CD14-positive monocyte (primary cell): Measurements from ENCODE around the gene PAQR6. TPM values are rescaled to one million over a fixed set of nuclear protein-coding genes. Genes with fewer than 3 reads are reported as not detected.

Experiments used
- DNase-seq, 3 donors: peaks; one replicate each; pipeline ENCODE4 v3.0.0-alpha.2; 2011 to 2022
- H2AFZ ChIP-seq: 2 replicates; pipeline ENCODE4 v1.6.0; 2012; ENCODE audit warnings: mild to moderate bottlenecking, low read depth, low read length, inconsistent platforms; ENCODE audit not compliant: insufficient read depth, poor library complexity, severe bottlenecking
- H3K27ac ChIP-seq, 2 donors: 1 replicate in 1 of 2; 2 replicates in 1 of 2; pipeline ENCODE4 v1.5.1; 2012 to 2013; ENCODE audit warnings: low read length in 2 of 2, control low read depth in 1 of 2, inconsistent platforms in 1 of 2, low read depth in 1 of 2, mild to moderate bottlenecking in 1 of 2
- H3K27me3 ChIP-seq, 2 donors: one replicate each; pipeline versions ENCODE4 v1.6.0 to v1.6.1; 2011 to 2013; ENCODE audit warnings: low read length in 2 of 2; ENCODE audit not compliant: control insufficient read depth in 2 of 2, insufficient read depth in 2 of 2
- H3K36me3 ChIP-seq, 2 donors: replicated peaks in 1 of 2; 1 replicate in 1 of 2; 2 replicates in 1 of 2; pipeline versions ENCODE4 v1.5.1 to v1.6.1; 2012 to 2013; ENCODE audit warnings: low read length in 2 of 2, control low read depth in 1 of 2, inconsistent platforms in 1 of 2, mild to moderate bottlenecking in 1 of 2; ENCODE audit not compliant: insufficient read depth in 2 of 2, control insufficient read depth in 1 of 2
- H3K4me1 ChIP-seq, 2 donors: 1 replicate in 1 of 2; 2 replicates in 1 of 2; pipeline versions ENCODE4 v1.5.1 to v1.6.1; 2012 to 2013; ENCODE audit warnings: low read length in 2 of 2, control low read depth in 1 of 2, inconsistent platforms in 1 of 2, mild to moderate bottlenecking in 1 of 2, moderate library complexity in 1 of 2; ENCODE audit not compliant: insufficient read depth in 2 of 2, control insufficient read depth in 1 of 2
- H3K4me2 ChIP-seq: replicated peaks from 2 replicates; pipeline ENCODE3; 2012; ENCODE audit warnings: low read length, moderate library complexity, mild to moderate bottlenecking; ENCODE audit not compliant: poor library complexity, severe bottlenecking; ENCODE audit errors: extremely low read depth
- H3K4me3 ChIP-seq, 3 experiments: fragments of 200-600 bp in 1 of 3; sonication (generic) in 1 of 3; replicated peaks in 1 of 3; 1 replicate in 2 of 3; 2 replicates in 1 of 3; pipeline ENCODE4 v1.5.1; 2011 to 2013; ENCODE audit warnings: low read length in 3 of 3, mild to moderate bottlenecking in 3 of 3, control low read depth in 2 of 3, low read depth in 2 of 3, inconsistent platforms in 1 of 3, moderate library complexity in 1 of 3
- H3K79me2 ChIP-seq: 2 replicates; pipeline ENCODE4 v1.6.0; 2012; ENCODE audit warnings: mild to moderate bottlenecking, control low read depth, inconsistent platforms, low read length, moderate library complexity; ENCODE audit not compliant: insufficient read depth
- H3K9ac ChIP-seq: 2 replicates; pipeline ENCODE4 v1.6.0; 2017; ENCODE audit warnings: low read length, mild to moderate bottlenecking; ENCODE audit not compliant: insufficient read depth, poor library complexity, severe bottlenecking
- H3K9me3 ChIP-seq, 2 donors: replicated peaks in 1 of 2; 1 replicate in 1 of 2; 2 replicates in 1 of 2; pipeline versions ENCODE4 v1.5.1 to v1.6.1; 2012 to 2013; ENCODE audit warnings: low read length in 2 of 2, control low read depth in 1 of 2; ENCODE audit not compliant: control insufficient read depth in 1 of 2, insufficient read depth in 1 of 2
- H4K20me1 ChIP-seq: 2 replicates; pipeline ENCODE4 v1.6.0; 2012; ENCODE audit warnings: mild to moderate bottlenecking, low read length, control low read depth, moderate library complexity; ENCODE audit not compliant: insufficient read depth
- H3K27ac Mint-ChIP-seq, 7 donors: one replicate each; pipeline ENCODE4 v1.8.0; 2020; ENCODE audit warnings: mild to moderate bottlenecking in 7 of 7, mixed read lengths in 7 of 7, moderate library complexity in 6 of 7, inconsistent platforms in 2 of 7
- H3K27me3 Mint-ChIP-seq, 3 donors: one replicate each; pipeline ENCODE4 v1.8.0; 2021 to 2022; ENCODE audit warnings: low read depth in 3 of 3, mild to moderate bottlenecking in 3 of 3, mixed read lengths in 3 of 3, moderate library complexity in 3 of 3, inconsistent platforms in 1 of 3
- H3K36me3 Mint-ChIP-seq, 2 donors: one replicate each; pipeline ENCODE4 v1.8.0; 2020; ENCODE audit warnings: mixed read lengths in 2 of 2, inconsistent platforms in 1 of 2, mild to moderate bottlenecking in 1 of 2
- H3K4me1 Mint-ChIP-seq: one replicate; pipeline ENCODE4 v1.8.0; 2020; ENCODE audit warnings: mild to moderate bottlenecking, mixed read lengths
- H3K4me3 Mint-ChIP-seq, 2 donors: one replicate each; pipeline ENCODE4 v1.8.0; 2020; ENCODE audit warnings: mild to moderate bottlenecking in 2 of 2, mixed read lengths in 2 of 2, moderate library complexity in 1 of 2
- H3K9me3 Mint-ChIP-seq, 7 donors: one replicate each; pipeline ENCODE4 v1.8.0; 2020 to 2022; ENCODE audit warnings: mixed read lengths in 7 of 7, mild to moderate bottlenecking in 6 of 7, moderate library complexity in 6 of 7, inconsistent platforms in 2 of 7
- CTCF ChIP-seq: fragments of 200-600 bp; IDR thresholded peaks from one replicate; pipeline ENCODE4 v1.8.0; 2022; ENCODE audit warnings: antibody characterized with exemption, mild to moderate bottlenecking
- WGBS: methylation state at CpG from one replicate; pipeline ENCODE4 v1.1.5; 2013; ENCODE audit warnings: missing lambda C conversion rate; ENCODE audit not compliant: insufficient coverage; 5-methylcytosine and 5-hydroxymethylcytosine counted together
- intact Hi-C, 2 donors: fragments of 100-400 bp; cut with micrococcal nuclease; formaldehyde crosslinking; loops; one replicate each; pipeline versions ENCODE4 v1.15.0 to v1.15.1; 2023
- polyA plus RNA-seq, 3 donors: library from polyadenylated mRNA; depleted of rRNA in 1 of 3; unstranded in 2 of 3; stranded (reverse) in 1 of 3; fragments of 300-500 nt in 2 of 3; fragments of >200 nt in 1 of 3; fragmentation: Illumina TruSeq in 2 of 3; gene quantifications; 1 replicate in 2 of 3; 2 replicates in 1 of 3; pipeline ENCODE4 v1.2.3, GENCODE V29; 2012 to 2021

The PAQR6 gene
- polyA plus RNA-seq, 3 donors = 7.7 TPM; not detected in 2

GRCh38 chr1:156238248-156238647 is 9.6 kb downstream of the PAQR6 start:
- 100% methylated on average over 3 of the region's 5 CpGs for WGBS
- intact Hi-C loops = no loop called here

GRCh38 chr1:156236164-156236563 is 11.7 kb downstream of the PAQR6 start:
- intact Hi-C loops = no loop called here
- H3K9ac ChIP-seq = no peak overlapping the region

More at GRCh38 chr1:156238248-156238647, 9.6 kb downstream of the PAQR6 start:
- Mint-ChIP-seq H3K27ac (no peak overlapping the region), H3K4me3 (no peak overlapping the region), H3K4me1 (no peaks in the 10 kb centered on the region), H3K36me3 (peaks cover 67 to 86% of the 10 kb centered on the region in 2 donors), H3K9me3 (no peaks in the 10 kb centered on the region), H3K27me3 (peaks cover 0 to 6% (median 2%) of the 10 kb centered on the region in 3 donors)
- no peaks in the 10 kb centered on the region for H4K20me1 ChIP-seq
- H3K4me3 ChIP-seq = no peak overlapping the region
- H2AFZ ChIP-seq = no peak overlapping the region
- H3K4me2 ChIP-seq = no peak overlapping the region
- no peaks in the 10 kb centered on the region for H3K9me3 ChIP-seq
- no peak overlapping the region for H3K27ac ChIP-seq
- H3K27me3 ChIP-seq = no peaks in the 10 kb centered on the region
- no peaks in the 10 kb centered on the region for H3K79me2 ChIP-seq
- H3K36me3 ChIP-seq = peaks cover 63 to 75% of the 10 kb centered on the region in 2 donors
- no peak for DNase-seq
- no peak for TF ChIP-seq CTCF
- no peaks in the 10 kb centered on the region for H3K4me1 ChIP-seq
- H3K9ac ChIP-seq = no peak overlapping the region

More at GRCh38 chr1:156236164-156236563, 11.7 kb downstream of the PAQR6 start:
- Histone ChIP-seq H3K36me3 (peaks cover 61 to 88% of the 10 kb centered on the region in 2 donors), H3K27ac (no peak overlapping the region), H2AFZ (no peak overlapping the region), H4K20me1 (no peaks in the 10 kb centered on the region), H3K4me1 (no peaks in the 10 kb centered on the region), H3K4me3 (no peak overlapping the region), H3K9me3 (no peaks in the 10 kb centered on the region), H3K27me3 (no peaks in the 10 kb centered on the region), H3K4me2 (no peak overlapping the region), H3K79me2 (no peaks in the 10 kb centered on the region)
- Mint-ChIP-seq H3K27ac (peak overlapping the region in 1 of 7 donors; percentile 41), H3K36me3 (peaks cover 71 to 89% of the 10 kb centered on the region in 2 donors), H3K27me3 (peaks cover 0 to 3% (median 2%) of the 10 kb centered on the region in 3 donors), H3K9me3 (no peaks in the 10 kb centered on the region), H3K4me1 (no peaks in the 10 kb centered on the region), H3K4me3 (no peak overlapping the region)
- no peak for DNase-seq
- WGBS = 97% methylated on average over 12 of the region's 12 CpGs
- no peak for TF ChIP-seq CTCF
